GM23338 (cell line): ENCODE data around the gene HARBI1.

Experiments used
- CREB1 ChIP-seq: fragments of 250-450 bp; sonication (Bioruptor Pico); IDR thresholded peaks from 2 replicates; pipeline ENCODE4 v1.5.0; 2020; ENCODE audit warnings: low read depth, mild to moderate bottlenecking, moderate library complexity
- CTCF ChIP-seq, 2 experiments: fragments of 200-600 bp in 1 of 2; sonication (generic) in 1 of 2; conservative IDR thresholded peaks; 2 replicates each; pipeline versions ENCODE4 v1.5.1 to v1.6.1; 2016 to 2017; ENCODE audit warnings: antibody characterized with exemption in 2 of 2, low read depth in 2 of 2, mild to moderate bottlenecking in 2 of 2, moderate library complexity in 1 of 2
- EZH2 ChIP-seq: fragments of 200-600 bp; sonication (generic); IDR thresholded peaks from one replicate; pipeline ENCODE4 v1.8.0; 2017; ENCODE audit warnings: antibody characterized with exemption, mild to moderate bottlenecking, low read depth; ENCODE audit not compliant: unreplicated experiment
- EZH2phosphoT487 ChIP-seq: fragments of 200-600 bp; sonication (generic); IDR thresholded peaks from one replicate; pipeline ENCODE4 v1.8.1; 2018; ENCODE audit warnings: antibody characterized with exemption; ENCODE audit not compliant: unreplicated experiment
- JUNB ChIP-seq: IDR thresholded peaks from one replicate; pipeline ENCODE4 v1.6.1; 2016; ENCODE audit warnings: antibody characterized with exemption; ENCODE audit not compliant: unreplicated experiment
- POLR2AphosphoS5 ChIP-seq: IDR thresholded peaks from 2 replicates; pipeline ENCODE4 v1.6.1; 2016; ENCODE audit warnings: antibody characterized with exemption, low read depth

DNA sequence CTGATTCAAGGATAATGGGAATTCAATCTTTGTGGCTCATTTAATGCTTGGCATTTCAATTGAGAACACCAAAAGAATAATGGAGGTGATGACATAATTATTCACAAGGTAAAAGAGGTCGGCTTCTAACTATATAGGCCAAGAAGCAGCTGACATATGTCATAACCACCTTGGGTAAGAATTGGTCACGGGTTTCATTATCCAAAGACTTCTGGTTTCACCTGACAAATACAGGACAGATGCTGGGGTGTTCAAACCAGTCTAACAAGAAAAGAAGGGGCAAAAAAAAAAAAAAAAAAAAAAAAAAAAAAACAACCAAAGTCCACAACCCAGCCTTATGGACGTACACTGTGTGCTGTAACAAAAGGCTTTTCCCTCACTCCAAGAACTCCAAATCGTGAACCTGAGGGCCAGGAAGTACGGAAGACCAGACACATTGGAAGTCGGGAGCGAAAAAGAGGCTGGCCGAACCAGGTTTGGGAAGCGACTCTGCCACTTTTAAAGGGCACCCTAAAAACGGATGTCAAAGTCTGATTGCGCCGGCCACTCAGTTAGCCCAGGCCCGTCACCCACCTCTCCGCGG, 385 bp downstream of the HARBI1 start:
- TF ChIP-seq EZH2 (no peak), CREB1 (CRISPR knock-in tag) (no peak), JUNB (no peak), CTCF (conservative IDR thresholded peaks at IDR 0.05; ENCODE audit: low read depth in 2 of 2) (no peak), POLR2AphosphoS5 (no peak), EZH2phosphoT487 (no peak)
